ENCODE data around the gene TNS3.
A peak's percentile ranks its signal among the peaks of the same experiment; 100 is the strongest.

Gene TNS3

DNA sequence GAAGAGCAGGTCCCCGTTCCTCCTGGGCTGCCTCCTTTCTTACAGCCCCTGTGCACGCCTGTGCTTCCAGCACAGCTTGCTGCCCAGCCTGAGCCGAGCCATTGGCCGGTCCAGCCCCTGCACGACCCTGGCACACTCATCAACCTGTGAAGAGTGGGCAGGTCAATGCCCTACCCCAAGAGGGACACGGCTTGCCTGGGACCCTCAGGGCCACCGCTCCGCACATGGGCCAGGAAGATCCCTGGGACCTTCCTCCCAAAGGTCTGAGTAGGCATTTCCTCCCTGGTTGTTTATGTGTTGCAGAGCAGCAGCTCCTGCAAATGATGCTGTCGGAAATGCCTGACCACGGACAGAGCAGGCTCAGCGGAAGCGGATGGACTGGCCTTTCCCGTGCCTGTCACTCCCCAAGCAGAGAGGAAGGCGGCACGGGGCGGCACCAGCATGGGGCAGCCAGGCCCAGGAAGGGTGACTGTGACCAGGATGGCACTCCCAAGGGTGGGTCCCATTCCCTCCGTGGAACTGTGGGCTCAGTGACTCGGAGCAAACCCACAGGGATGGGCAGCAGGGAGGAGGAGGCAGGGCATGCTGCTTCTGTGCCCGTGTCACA is 252.5 kb downstream of the TNS3 start:
- DNase-seq (ENCODE audit: low spot score) = no peak

DNA sequence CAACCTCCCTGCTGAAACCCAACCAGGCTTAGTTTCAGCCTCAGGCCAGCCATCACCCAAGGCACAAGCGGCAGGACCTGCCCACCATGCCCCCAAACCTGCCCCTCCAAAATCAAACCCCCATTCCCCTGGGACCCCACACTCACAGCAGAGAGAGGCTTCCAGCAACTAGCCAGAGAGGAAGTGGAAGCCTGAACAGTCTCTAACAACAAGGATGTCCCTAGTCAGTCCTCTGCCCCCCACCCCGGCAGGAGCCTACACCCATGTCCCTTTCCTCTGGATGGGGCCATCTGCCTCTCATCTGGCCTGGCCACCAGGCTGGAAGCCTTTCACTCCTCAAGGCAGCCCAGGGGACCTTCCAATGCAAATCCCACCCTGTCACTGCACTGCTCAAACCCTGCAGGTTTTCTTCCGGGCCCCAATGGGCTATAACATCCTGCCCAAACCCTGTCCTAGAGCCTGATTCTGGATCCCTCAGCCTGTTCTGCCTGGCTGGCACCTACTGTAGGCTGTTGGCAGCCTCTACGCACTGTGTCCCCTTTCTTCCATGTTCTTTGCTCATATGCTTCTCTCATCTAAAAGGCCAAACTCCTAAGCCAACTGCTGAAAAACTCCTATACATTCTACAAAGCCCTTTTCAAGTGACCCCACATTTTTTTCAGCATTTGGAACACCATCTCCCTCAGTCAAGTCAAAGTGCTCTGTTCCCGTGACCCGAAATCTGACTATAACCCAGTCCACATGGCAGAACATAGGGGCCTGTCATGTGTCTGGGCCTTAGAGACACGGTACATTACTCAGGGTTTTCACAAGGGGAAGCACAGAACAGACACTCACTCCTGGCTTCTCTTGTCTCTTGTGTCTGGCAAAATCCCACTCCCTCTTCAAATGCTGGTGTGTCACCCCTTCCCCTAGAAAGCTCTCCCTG is 253.3 kb downstream of the TNS3 start:
- no peak for DNase-seq (ENCODE audit: low spot score)

DNA sequence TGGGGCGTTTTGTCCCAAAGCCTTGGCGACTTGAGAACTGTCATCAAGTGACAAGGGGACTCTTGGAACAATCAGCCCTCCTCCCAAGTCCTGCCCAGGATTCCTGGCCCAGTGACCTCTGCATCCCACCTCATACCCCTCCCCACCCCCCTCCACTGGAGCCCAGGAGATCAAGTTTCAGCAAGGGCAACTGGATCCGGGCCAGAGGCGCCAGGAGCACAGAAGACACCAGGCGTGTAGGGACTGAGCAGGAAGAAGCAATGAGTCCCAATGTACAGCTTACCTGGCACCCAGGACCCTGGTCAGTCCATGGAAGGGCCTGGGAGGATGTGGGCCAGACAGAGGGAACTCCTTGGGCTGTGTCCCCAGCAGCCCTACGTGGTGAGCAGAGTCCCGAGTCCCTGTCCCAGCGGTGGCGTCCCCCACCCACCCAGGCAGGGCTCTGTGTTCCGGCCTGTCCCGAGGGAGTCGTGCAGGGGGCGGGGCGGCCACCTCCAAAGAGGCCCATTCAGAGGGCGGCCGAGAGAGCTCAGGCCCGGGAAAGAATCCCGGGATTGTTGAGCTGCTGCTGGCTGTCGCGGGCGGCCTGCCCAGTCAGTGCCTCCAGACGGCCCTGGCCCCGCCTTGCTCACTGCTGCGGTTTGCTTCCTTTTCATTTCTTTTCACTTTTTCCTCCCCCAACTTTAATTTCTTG is 254.1 kb downstream of the TNS3 start:
- DNase-seq (ENCODE audit: low spot score) = peak; percentile 86

DNA sequence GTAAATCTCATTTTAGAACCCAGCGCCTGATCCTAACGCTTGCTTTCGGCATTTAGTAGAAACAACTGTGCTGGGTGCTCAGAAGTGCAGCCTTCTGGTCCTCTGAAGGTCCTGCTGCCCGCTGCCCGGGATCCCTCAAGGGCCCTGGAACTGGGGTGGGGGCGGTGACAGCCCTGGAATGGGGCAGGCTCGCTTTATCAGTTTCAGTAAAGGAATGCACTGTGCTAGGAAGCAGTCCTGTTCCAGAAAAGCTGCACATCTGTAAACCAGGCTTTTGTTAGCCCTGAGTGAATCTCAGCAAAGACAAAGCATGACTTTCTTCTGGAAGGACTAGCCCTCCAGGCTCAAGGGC is 254.6 kb downstream of the TNS3 start:
- no peak for DNase-seq (ENCODE audit: low spot score)

DNA sequence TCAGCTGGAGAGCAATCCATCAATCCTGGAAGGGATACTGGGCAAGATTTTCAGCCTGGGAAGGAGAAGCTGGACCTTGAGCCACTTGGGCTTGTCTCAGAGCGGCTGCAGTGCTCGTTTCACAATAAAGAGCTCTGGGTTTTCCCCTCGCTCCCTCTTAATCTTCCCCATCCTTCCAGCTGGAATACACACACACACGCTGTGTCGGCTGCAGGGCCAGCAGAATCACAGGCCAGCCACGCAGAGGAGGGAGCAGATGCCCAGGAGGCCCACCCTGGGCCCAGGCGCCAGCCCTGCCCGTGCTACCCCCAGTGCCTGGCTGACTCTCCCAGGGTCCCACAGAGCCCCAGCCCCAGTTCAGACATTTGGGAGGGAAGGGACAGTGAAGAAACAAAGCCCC is 255.1 kb downstream of the TNS3 start:
- no peak for DNase-seq (ENCODE audit: low spot score)

DNA sequence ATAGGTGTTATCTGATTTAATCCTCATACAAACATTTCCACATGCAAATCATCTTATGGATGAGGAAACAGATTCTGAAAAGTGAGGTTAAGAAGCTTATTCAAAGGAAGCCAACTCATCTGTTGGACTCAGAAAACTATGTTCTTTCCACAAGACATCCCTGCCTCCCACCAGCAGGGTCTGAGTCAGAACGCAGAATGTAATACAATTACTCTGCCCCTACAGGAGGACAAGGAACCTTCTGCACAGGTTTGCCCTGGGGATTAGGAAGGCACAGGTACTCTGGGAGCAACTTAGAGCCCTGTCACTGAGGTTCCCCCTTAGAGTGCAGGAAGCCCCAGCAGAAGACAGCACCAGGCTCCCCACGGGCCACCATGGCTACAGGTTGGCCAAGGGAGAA is 255.7 kb downstream of the TNS3 start:
- DNase-seq (ENCODE audit: low spot score) = no peak

DNA sequence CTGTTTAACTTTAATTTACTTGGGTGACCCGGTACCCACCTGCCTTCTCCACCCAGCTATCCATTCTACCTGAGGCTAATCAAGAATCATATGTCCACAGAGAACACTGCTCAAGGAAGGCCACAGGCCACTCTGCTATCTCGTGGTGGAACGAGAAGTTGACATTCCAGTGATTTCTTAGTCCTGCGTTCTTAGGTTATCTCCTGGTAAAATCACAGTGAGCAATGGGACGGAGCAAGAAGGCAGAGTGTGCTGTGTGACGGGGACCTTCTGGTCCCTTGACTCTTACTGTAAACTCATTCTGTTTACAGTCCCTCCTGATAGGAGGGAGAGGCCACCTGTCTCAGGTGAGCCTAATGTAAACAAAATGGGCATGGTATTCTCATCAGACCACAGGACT is 256.6 kb downstream of the TNS3 start:
- DNase-seq (ENCODE audit: low spot score) = no peak

DNA sequence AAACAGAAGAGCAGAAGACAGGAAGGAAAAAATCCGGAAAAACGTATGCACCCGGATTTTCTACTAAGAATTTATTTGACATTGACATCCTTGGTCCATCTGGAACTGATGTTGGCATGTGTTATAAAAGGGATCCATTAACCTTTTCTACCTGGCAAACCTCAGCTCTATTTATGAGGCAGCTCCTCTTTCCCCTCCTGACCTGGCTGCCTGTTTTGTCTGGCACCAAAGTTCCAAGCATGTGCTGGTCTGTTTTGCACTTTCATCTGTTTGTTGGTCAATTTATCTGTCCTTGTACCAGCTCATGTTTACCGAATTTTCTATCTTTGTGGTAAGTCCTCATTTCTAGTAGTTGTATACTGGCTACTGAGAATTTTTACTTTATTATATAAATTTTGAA is 258.0 kb downstream of the TNS3 start:
- no peak for DNase-seq (ENCODE audit: low spot score)

DNA sequence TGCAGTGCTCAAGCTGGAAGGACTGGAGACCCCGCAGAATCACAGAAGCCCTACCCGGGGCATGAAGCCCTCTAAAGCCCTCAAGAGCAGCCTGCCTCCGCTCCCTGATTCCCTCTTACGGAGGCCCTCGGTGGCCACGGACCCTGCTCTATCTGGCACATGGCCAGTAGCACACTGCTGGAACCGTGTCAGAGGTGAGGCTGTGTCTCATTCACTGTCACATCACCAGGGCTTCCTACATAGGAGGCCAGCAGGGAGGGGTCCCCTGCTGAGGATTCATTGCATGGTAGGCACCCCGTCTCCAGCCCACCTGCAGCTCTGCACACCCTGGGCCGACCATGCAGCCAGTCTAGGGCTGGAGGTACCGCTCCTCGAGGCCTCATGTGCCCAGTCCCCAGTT is 259.2 kb downstream of the TNS3 start:
- DNase-seq (ENCODE audit: low spot score) = no peak

DNA sequence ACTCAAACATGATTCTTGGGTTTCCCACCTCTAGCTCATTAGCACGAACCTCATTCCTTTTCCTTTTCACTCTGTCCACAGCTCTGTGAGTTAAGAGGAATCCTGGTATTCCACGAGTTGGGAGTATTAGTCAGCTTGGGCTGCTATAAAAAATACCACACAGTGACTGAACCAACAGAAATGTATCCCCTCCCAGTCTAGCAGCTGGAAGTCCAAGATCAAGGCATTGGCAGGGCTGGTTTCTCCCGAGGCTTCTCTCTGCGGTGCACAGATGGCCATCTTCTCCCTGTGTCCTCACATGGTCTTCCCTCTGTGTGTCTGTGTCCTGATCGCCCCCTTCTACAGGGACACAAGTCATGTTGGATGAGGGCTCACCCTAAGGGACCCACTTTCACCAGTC is 261.6 kb downstream of the TNS3 start:
- no peak for DNase-seq (ENCODE audit: low spot score)

DNA sequence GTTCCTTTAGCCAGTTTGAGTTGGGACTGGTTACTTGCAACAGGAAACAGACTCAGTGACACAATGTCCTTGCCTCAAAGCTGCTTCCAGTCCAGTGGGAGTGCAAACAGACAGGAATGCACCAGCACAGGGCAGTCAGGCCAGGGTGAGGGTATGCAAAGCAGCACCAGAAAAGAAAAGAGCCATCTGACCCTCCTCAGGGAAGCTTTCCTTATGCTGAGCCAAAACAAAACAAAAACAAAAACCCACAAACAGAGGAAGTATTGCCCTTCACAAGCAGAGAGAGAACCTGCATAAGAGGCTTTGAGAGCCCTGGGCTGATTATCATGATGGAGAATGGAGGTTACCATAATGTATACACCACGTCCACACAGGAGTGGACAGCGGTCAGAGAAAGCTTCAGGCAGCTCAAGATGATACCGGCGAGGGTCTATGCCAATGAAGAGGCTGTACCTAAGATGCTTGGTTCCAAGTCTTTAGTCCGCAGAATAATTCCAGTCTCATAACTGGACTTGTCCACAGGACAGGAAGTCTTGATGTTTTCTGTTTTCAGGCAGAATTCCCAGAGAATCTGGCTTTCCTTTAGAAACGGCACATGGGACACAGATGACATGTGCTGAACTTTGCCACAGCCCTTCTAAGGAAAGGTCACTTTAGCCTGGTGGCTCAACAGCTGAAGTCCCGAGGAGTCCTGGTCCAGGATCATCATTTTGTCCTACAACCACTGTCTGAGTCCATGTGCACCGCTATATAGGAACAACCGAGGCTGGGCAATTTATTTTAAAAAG is 263.3 kb downstream of the TNS3 start:
- DNase-seq (ENCODE audit: low spot score) = no peak

DNA sequence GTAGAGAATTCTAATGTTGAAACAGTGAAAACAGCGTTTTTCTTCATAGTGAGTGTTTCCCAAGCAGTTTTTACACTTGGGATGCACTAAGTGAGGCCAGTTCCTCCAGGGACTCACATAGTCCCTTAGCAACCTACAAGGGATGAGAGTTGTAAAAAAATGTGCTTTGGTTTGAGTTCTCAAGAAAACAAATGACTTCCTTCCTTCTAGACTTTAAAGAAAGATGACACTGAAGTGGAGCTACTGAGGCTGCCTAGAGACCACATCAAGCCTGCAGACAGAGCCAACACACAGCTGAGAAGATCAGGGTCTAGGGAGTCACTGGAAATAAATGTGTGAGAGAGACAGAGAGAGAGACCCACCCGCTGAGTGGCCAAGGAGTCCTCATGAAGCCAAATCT is 264.4 kb downstream of the TNS3 start:
- DNase-seq (ENCODE audit: low spot score) = no peak

DNA sequence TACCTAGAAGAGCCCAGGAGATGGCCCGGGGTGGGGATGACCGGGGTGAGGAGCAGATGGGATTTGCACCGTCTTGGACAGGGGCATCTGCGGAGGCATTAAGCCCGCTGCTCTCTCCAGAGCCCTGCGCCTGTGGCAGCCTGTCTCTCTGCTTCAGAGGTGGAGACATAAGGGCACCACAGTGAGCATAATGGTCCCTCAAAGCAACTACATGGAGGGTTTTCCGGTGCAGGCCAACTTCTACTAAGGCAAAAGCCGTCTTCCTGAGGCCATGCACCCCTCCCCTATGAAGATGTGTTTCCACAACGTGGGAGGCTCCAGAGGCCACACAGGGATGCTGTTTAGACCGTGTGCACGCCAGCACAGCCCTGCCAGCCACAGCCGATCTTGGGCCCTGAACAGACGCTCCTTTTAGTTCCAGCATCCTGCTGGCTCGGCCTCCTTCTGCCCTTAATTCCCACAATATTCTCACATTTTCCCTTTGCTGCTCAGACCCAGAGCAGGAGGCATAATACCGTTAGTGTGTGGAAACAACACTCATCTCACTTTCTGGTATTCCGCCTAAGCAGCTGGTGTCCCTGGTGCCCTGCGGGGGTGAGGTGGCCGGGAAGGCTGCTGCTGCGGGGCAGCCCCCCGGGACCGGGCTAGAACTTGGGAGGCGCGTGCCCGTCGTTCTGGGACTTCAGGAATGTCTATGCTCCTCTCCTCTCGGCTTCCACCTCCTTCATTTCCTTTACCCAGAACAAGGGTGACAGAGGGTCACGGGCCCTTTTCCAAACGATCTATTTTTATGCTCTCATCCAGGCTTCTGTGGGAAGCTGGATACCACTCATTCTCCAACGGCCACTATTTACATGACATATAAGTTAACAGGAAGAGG is 266.9 kb downstream of the TNS3 start:
- no peak for DNase-seq (ENCODE audit: low spot score)

DNA sequence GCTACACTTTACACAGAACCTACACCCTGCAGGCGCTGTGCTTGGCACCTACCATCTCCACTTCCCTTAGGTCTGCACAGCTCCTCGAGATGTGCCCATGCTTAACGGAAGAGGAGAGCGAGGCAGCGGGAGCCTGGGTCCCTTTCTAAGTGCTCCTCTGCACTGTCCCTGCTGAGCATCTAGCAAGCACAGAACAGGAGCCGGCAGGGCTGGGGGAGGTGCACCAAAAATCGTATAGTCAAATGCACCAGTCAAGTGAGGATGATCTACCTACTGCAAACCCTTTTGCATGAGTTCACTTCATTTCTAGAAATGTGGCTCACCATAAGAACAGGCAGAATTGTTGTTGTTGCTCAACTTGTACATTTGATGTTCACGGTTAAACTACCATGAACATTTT is 267.7 kb downstream of the TNS3 start:
- no peak for DNase-seq (ENCODE audit: low spot score)

DNA sequence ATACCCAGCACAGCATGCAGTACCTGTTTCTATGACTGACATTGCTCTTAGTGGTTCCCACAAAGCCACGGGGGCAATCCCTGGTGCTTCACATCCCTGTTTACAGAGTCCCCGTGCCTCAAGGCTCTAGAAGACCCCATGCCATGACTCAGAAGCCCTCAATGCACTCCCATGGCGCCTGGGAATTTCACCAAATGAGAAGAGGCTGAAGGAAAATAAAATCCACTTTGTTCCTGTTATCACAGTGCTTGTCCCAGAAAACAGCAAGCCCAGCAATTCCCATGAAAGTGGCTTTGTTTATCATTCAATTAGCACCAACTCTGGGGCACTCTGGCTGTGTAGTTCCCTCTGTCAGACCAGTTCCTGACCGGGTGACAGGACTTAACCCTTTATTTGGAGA is 268.3 kb downstream of the TNS3 start:
- DNase-seq (ENCODE audit: low spot score) = no peak

DNA sequence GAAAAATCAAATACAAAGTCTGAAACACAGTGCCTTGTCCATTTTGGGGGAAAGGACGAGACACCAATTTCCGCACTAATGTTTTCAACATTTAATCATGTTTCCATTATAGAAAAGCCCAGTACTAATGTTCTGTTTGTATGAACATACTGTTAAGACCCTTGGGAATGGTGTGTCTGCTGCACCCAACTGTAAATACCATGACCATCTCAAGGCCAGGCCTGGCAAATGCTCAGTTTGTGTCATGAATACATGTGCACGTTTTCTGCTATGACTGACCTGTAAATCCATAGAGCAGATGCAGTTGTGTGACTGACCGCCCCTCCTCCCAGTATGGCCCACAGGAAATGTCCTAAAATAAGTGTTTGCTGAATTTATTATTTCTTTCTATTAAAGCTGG is 270.0 kb downstream of the TNS3 start:
- no peak for DNase-seq (ENCODE audit: low spot score)

DNA sequence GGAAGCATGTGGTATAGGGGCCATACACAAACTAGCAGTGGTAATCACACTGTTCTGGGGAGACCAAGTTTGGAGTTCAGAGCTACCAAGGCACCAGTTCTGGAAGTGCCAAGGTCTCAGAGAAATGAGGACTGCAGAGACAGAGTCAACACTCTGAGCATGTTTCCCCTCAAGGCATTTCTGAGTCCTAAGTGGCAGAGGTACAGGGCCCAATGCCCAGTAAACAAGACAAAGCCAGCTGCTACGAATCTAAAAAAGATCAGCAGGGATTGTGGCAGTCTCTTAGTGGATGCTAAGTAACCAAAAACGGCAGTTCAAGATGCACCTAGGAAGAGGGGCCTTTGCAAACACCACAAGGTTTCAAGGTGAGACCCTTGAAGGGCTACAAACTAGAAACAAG is 271.9 kb downstream of the TNS3 start:
- no peak for DNase-seq (ENCODE audit: low spot score)

DNA sequence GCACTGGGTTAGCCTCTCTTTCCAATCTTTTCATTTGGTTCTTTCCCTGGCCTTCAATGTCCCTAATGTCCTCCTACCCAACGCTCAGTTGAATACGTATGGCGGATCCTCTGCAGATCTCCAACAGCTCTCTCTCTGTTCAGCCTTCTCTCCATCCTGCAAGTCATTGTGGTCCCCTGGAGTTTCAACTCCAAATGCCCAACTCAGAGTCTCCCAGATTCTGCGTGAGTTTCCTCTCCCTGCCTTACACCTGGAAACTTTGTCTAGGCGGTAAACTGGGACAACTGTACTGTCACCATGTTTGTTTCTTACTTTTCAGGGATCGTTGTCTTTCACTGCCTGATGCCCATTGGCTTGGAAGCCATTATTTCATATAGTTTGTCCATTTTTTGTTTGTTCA is 273.1 kb downstream of the TNS3 start:
- DNase-seq (ENCODE audit: low spot score) = no peak

DNA sequence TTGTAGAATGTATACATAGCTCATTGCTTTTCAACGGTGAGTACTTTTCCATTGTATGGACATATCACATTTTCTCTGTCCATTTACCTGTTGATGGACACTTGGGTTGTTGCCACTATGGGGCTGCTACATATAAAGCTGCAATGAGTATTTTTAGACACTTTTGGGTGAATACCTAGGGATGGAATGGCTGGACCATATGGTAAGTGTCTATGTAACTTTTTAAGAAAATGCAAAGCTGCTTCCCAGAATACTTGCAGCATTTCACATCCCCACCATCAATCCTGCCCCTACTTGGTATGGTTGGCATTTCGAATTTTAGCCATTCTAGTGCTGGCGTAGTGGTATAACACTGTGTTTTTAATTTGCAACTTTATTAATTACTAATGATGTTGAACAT is 274.6 kb downstream of the TNS3 start:
- no peak for DNase-seq (ENCODE audit: low spot score)

DNA sequence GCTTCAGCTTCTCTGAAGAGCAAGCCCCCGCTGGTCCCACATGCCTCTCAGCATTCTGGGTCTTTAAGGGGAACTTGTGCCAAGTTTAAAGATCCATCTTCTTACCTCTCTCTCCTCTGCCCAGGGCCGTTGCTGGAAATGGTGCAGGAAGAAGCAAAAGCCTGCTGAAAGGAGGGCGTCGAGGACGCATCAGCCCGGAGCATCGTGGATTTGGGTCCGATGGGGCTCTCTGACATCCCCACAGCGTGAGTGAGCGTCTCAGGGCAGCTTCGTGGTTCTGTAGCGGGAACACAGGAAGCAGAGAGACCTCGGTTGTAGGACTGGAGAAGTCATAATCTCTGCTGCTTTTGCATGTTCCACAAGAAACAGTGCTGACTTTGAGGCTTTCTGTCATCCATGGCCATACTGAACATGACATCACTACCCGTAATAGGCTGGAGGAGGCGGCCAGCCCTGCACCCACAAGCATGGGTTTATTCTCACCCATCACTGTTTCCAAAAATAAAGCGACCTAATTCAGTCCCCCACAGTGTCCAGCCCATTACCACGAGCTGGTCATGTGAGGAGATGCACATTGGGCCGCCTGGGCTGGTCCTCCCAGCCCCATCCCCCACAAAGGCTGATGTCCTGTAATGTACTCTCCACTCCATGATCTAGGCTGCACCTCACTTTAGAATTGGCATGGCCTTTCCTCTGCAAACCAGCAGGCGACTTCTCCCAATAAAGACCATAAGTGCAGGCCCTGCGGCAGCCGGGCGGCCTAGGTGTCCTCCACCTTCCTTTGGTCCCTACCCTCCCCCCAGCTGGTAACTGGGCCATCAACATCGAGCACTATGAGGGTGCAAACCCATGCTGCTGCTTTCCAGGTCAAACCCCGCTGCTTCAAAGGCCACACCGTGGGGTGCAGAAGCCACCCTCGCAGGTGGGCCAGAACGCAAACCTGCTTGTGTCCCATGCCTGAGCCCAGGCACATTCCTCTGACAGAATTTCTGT is 276.9 kb downstream of the TNS3 start:
- no peak for DNase-seq (ENCODE audit: low spot score)
